IPS-18a (cell line): ENCODE data around the gene RUNX3.

Source experiments
- H3K27ac ChIP-seq: one replicate; pipeline ENCODE4 v1.5.1; 2013; ENCODE audit warnings: low read length
- H3K27me3 ChIP-seq: one replicate; pipeline ENCODE4 v1.6.1; 2013; ENCODE audit warnings: mild to moderate bottlenecking, low read length; ENCODE audit not compliant: control insufficient read depth, insufficient read depth
- H3K36me3 ChIP-seq: one replicate; pipeline ENCODE4 v1.6.1; 2013; ENCODE audit warnings: low read depth, low read length; ENCODE audit not compliant: control insufficient read depth
- H3K4me1 ChIP-seq: one replicate; pipeline ENCODE4 v1.6.1; 2013; ENCODE audit warnings: low read depth, low read length; ENCODE audit not compliant: control insufficient read depth
- H3K4me3 ChIP-seq: one replicate; pipeline ENCODE4 v1.5.1; 2013; ENCODE audit warnings: low read length
- H3K9ac ChIP-seq: one replicate; pipeline ENCODE4 v1.6.1; 2013; ENCODE audit warnings: mild to moderate bottlenecking, low read length, moderate library complexity
- H3K9me3 ChIP-seq: one replicate; pipeline ENCODE4 v1.6.1; 2013; ENCODE audit warnings: low read depth, low read length; ENCODE audit not compliant: control insufficient read depth

The RUNX3 gene

DNA sequence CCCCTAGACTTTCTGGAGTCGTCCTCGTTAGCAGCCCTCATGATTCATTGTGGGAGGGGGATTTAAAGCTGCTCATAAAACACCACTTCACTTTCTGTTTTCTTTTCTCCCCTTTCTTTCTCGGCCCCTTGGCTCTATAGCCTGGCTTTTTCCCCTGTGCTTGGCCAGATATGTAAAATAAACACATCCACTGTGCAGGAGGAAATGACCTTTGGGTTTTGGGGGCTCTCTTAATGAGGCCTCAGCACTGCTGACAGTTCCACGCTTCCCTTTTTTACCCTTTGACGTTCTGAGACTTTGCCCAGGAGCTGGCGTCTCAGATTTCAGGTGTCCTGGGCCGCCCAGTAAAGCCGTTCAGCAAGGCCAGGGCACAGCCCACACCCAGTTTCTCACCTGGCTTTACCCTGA is 65.7 kb downstream of the RUNX3 start:
- no peak overlapping the region for H3K4me3 ChIP-seq
- no peaks in the 10 kb centered on the region for H3K27me3 ChIP-seq
- H3K36me3 ChIP-seq = no peaks in the 10 kb centered on the region
- peaks cover 6% of the 10 kb centered on the region for H3K4me1 ChIP-seq
- no peak overlapping the region for H3K9ac ChIP-seq
- no peak overlapping the region for H3K27ac ChIP-seq
- H3K9me3 ChIP-seq = no peaks in the 10 kb centered on the region

DNA sequence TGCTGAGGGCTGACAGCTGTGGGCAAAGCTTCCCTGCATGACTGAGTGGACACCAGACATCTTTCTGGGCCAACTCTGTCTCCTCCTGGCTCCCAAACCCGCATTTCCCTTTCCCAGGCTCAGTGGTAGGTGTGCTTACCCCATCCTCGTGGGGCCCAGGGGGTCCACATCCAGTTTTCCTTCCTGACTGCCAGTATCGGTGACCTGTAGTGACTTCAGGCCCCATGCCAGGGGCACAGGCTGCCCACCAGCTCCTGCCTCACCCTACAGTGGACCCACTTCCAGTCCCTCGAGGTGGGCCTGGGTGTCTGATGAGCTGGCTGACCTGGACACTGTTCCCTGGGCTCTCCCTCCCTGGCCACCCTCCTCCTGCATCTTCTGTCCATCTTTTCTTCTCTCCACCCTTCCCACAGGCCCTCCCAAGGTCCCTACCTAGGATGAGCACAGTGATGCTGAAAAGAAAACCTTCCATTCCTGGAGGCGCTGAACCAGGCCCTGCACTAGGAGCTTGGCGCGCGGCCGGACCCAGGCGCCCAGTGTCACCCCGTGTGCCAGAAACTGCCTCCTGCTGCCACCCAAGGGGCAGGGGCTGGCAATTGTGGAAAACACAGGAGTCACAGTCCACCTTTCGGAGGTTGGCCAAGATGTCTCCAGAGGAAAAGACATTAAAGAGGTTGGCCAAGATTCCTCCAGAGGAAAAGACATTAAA is 67.1 kb downstream of the RUNX3 start:
- Histone ChIP-seq H3K4me3 (no peak overlapping the region), H3K36me3 (no peaks in the 10 kb centered on the region), H3K27ac (no peak overlapping the region), H3K9ac (no peak overlapping the region), H3K9me3 (no peaks in the 10 kb centered on the region), H3K4me1 (peaks cover 6% of the 10 kb centered on the region), H3K27me3 (no peaks in the 10 kb centered on the region)

DNA sequence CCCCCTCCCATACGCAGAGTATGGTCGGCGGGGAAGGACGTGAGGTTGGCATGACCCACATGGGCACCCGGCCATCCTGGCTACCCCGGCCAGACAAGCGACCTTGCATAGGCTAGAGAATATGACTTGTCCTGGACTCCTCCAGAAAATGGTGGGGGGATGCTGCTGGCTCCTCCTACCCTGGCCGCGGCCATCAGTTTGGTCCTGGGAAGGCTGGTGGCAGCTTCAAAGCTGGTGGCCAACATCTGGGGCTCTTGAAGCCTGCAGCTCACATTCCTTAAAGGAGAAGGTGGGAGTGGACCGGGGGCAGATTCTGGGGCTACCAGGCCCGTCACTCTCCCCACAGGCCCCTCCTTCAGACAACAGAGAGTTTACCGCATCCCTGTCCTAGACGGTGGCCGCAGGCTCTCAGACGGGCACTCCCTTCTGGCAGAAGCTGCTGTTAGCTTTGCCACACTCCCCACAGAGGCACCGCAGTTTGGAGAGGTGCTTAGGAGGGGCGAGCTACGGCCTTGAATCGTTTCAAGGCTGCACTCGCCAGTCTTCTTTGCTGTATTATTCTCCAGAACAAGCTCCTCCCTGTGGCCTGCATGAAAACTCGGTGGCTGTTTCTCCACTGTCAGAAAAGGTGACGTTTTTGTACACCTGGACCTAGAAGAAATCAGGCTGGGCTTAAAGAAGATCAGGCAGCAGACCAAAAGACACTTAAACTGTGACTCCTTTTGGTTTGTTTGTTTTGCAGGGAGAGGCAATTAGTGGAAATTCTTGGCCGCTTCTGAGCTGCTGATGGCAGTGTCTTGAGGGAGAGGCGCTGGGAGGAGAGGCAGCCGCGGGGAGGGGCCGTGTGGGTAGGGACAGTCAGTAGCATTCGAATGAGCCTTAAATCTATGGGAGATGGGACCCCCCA is 68.0 kb downstream of the RUNX3 start:
- Histone ChIP-seq H3K27me3 (no peaks in the 10 kb centered on the region), H3K4me3 (no peak overlapping the region), H3K36me3 (no peaks in the 10 kb centered on the region), H3K9ac (no peak overlapping the region), H3K4me1 (peaks cover 6% of the 10 kb centered on the region), H3K9me3 (no peaks in the 10 kb centered on the region), H3K27ac (no peak overlapping the region)

DNA sequence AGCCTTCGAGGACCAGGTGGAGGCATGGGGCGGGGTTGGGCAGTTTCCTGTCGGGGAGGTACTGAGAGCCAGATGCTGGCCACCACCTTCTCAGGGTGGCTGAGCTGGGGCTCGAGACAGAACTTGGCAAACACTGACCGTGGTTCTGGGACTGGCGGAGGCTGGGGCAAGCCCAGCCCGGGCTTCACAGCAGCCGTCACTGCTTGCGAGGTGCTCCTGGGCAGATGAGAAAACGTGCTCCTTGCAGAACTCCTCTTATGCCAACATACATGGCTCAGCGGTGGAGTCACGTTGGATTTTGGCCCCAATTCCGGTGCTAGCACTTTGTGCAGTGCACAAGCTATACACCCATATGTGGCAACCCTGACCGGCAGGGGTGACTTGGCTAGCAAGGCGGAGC is 69.2 kb downstream of the RUNX3 start:
- no peak overlapping the region for H3K4me3 ChIP-seq
- no peaks in the 10 kb centered on the region for H3K27me3 ChIP-seq
- peaks cover 6% of the 10 kb centered on the region for H3K4me1 ChIP-seq
- H3K27ac ChIP-seq = no peak overlapping the region
- no peaks in the 10 kb centered on the region for H3K9me3 ChIP-seq
- no peak overlapping the region for H3K9ac ChIP-seq
- no peaks in the 10 kb centered on the region for H3K36me3 ChIP-seq

DNA sequence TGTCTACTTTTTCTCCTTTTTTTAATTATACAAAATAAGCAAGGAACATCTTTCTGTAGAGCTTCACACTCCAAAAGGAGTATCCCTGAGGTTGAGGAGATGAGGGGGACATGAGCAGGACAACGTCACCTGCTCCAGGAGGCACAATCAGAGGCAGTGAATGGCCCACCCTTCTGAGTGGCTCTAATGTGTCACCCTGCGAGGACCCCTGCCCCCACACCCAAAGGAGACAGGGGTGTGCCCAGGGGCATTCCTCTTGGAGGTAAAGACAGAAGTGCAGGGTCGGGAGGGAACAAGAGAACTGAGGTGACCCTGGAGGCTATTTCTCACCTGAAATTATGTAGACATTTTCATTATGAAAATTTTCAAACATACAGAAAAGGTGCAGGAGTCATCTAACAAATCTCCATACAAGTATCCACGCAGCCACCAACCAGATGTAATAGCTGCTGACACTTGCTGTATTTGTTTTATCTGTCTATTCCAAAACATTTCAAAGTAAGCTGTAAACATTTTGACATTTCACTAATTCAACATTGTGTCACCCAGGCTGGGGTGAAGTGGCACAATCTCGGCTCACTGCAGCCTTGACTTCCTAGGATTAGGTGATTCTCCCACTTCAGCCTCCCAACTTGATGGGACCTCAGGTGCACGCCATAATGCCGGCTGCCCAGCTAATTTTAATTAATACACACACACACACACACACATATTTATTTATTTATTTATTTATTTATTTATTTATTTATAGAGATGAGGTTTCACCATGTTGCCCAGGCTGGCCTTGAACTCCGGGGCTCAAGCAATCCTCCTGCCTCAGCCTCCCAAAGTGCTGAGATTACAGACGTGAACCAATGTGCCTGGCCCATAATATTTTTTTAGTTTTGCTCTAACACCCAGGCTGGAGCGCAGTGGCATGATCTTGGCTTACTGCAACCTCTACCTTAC is 70.7 kb downstream of the RUNX3 start:
- Histone ChIP-seq H3K9me3 (no peaks in the 10 kb centered on the region), H3K9ac (no peak overlapping the region), H3K36me3 (no peaks in the 10 kb centered on the region), H3K27ac (no peak overlapping the region), H3K27me3 (no peaks in the 10 kb centered on the region), H3K4me3 (no peak overlapping the region), H3K4me1 (peaks cover under 1% of the 10 kb centered on the region)

DNA sequence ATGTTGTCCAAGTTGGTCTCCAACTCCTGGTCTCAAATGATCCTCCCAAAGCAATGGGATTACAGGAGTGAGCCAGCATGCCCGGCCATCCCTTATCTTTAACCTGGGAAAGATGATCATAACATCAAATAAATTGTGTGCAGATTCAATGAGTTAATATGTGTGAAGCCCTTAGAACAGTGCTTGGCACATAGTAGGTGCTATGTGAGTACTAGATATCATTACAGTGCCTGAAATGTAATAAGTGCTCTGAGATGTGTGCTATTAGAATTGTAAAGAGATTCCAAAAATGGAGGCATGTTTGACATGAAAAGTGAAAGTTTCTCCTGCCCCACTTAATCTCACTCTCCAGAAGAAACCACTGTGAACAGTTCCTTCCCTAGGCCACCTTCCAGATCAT is 71.8 kb downstream of the RUNX3 start:
- H3K27ac ChIP-seq = no peak overlapping the region
- H3K4me1 ChIP-seq = no peaks in the 10 kb centered on the region
- H3K9me3 ChIP-seq = no peaks in the 10 kb centered on the region
- H3K9ac ChIP-seq = no peak overlapping the region
- no peaks in the 10 kb centered on the region for H3K36me3 ChIP-seq
- no peak overlapping the region for H3K4me3 ChIP-seq
- no peaks in the 10 kb centered on the region for H3K27me3 ChIP-seq

DNA sequence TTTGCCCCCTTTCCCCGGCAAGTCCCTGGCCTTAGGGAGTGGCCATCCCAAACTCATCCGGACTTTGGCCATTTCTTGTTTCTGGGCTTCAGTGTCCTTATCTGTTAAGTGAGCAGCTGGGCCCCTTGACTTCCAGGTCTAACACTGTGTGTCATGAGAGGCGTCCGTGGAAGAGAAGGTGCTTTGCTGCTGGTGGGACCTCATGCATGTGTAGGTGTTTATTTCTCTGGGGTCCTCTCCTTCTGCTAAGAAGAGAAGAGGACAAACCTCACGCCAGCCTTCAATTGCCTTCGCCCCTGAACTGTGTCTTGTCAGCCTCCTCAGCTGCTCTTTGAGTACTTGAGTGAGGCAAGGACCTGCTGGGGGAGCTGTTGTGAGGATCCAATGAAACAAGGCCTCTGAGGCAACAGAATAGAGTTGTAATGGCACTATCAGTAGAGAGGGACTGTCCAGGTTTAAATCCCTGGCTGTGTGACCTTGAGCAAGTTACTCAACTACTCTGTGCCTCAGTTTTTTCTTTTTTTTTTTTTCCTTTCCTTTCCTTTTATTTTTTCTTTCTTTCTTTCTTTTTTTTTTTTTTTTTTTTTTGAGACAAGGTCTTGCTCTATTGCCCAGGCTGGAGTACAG is 72.5 kb downstream of the RUNX3 start:
- H3K27ac ChIP-seq = no peak overlapping the region
- no peaks in the 10 kb centered on the region for H3K27me3 ChIP-seq
- H3K4me1 ChIP-seq = no peaks in the 10 kb centered on the region
- no peak overlapping the region for H3K4me3 ChIP-seq
- no peak overlapping the region for H3K9ac ChIP-seq
- H3K36me3 ChIP-seq = no peaks in the 10 kb centered on the region
- no peaks in the 10 kb centered on the region for H3K9me3 ChIP-seq

DNA sequence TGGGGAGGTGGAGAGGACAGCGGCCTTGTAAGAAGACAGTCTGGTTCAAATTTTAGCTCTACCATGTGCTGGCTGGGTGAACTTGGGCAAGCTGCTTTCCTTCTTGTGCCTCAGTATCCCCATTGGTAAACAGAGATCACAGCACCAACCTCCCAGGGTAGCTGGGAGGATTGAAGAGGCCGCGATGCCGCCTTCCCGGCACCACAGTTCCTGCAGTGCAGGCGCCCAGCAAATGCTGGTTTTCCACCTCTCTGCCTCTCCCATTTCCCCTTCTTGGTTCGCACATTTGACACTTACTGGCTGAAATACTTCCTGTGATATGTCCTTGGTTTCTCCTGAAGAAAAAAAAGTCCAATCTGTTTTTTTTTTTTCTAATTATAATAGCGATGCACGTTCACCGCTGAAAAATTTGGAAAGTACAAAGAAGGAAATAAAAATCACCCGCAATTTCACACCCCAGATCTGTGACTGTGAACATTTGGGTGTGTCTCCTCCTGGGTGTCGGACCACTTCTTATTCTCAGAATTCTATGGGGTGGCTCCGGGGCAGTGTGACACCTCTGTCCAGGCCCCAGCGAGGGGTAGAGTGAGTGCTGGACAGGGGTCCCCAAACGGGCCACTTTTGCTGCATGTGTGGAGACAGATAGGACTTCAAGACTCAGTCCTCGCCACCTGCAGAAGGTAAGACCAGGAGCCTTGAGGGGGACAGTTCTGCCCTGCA is 73.1 kb downstream of the RUNX3 start:
- H3K9me3 ChIP-seq = no peaks in the 10 kb centered on the region
- no peaks in the 10 kb centered on the region for H3K27me3 ChIP-seq
- no peak overlapping the region for H3K27ac ChIP-seq
- no peak overlapping the region for H3K4me3 ChIP-seq
- H3K36me3 ChIP-seq = no peaks in the 10 kb centered on the region
- no peak overlapping the region for H3K9ac ChIP-seq
- H3K4me1 ChIP-seq = no peaks in the 10 kb centered on the region

DNA sequence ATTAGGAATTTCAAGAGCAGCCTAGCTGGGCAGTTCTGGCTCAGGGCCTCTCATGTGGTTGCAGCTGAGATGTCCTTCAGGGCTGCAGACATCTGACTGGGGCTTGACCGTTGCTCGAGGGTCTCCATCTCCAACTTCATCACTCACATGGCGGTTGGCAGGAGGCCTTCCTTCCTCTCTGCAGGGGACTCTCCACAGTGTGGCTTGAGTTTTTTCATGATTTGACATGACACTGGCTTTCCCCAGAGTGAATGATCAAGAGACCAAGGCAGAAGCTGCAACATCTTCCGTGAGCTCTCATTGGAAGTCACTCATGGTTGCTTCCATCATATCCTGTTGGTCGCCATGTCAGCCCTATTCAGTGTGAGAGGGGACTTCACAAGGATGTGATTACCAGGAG is 74.6 kb downstream of the RUNX3 start:
- H3K27ac ChIP-seq = no peak overlapping the region
- no peak overlapping the region for H3K9ac ChIP-seq
- no peaks in the 10 kb centered on the region for H3K36me3 ChIP-seq
- H3K4me3 ChIP-seq = no peak overlapping the region
- H3K4me1 ChIP-seq = no peaks in the 10 kb centered on the region
- H3K27me3 ChIP-seq = no peaks in the 10 kb centered on the region
- no peaks in the 10 kb centered on the region for H3K9me3 ChIP-seq

DNA sequence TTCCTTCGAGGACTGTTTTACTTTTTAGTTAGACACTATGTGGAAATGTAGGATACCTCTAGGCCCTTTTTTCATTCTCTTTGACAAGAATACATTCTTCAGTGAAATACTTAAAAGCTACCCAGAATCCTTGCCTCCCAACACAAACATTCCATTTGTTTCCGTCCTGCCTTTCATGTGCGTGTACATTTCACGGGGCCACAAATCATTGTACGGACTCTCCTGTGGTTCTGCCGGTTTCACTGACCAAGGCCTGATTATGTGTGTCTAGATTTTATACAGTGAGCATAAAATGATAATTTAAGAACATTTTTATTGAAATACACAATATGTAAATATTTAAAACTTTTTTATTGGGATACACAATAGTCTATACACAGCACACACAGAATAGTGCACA is 76.4 kb downstream of the RUNX3 start:
- no peaks in the 10 kb centered on the region for H3K36me3 ChIP-seq
- peaks cover 4% of the 10 kb centered on the region for H3K4me1 ChIP-seq
- H3K9ac ChIP-seq = no peak overlapping the region
- no peak overlapping the region for H3K4me3 ChIP-seq
- no peak overlapping the region for H3K27ac ChIP-seq
- peaks cover 12% of the 10 kb centered on the region for H3K27me3 ChIP-seq
- no peaks in the 10 kb centered on the region for H3K9me3 ChIP-seq
